ENCODE measurements around the gene GLUD2.
"Not testable (repeated sequence)": the region's sequence is repeated elsewhere in the genome, so short reads cannot be mapped to it uniquely, and the experiment has no call there.

GLUD2 gene

GRCh38 chrX:121062289-121062688, 14.9 kb downstream of the GLUD2 start:
- TF ChIP-seq CTCF (conservative IDR thresholded peaks at IDR 0.05) = no peak

GRCh38 chrX:121064579-121064978, 17.2 kb downstream of the GLUD2 start:
- no peak for TF ChIP-seq CTCF (conservative IDR thresholded peaks at IDR 0.05)

More at GRCh38 chrX:121062289-121062688, 14.9 kb downstream of the GLUD2 start:
- H3K27ac ChIP-seq = no peak overlapping the region

GRCh38 chrX:121084247-121084646, 36.8 kb downstream of the GLUD2 start:
- H3K27ac ChIP-seq = not testable (repeated sequence)

More at GRCh38 chrX:121064579-121064978, 17.2 kb downstream of the GLUD2 start:
- no peak overlapping the region for H3K27ac ChIP-seq

GRCh38 chrX:121084903-121085611, 37.6 kb downstream of the GLUD2 start:
- no peak overlapping the region for H3K27ac ChIP-seq
- no peak for TF ChIP-seq CTCF (conservative IDR thresholded peaks at IDR 0.05)

GRCh38 chrX:121085612-121086010, 38.2 kb downstream of the GLUD2 start:
- no peak overlapping the region for H3K27ac ChIP-seq
- TF ChIP-seq CTCF (conservative IDR thresholded peaks at IDR 0.05) = no peak

GRCh38 chrX:121093011-121093410, 45.6 kb downstream of the GLUD2 start:
- TF ChIP-seq CTCF (conservative IDR thresholded peaks at IDR 0.05) = no peak
- H3K27ac ChIP-seq = no peak overlapping the region

Data from VCaP (cell line).